ENCODE measurements around the gene MUC20.

Gene MUC20

GRCh38 chr3:195763076-195763830 lies 42.5 kb downstream of the MUC20 start:
- in situ Hi-C loops (cut with MboI; ENCODE audit: low pct_unique_long_range_greater_than_20kb, low sequenced_read_pairs, unreplicated experiment): no loop called here

GRCh38 chr3:195763843-195764825 lies 43.4 kb downstream of the MUC20 start:
- no peak for DNase-seq (ENCODE audit: low spot score)
- TF ChIP-seq CTCF (IDR thresholded peaks at IDR 0.05; ENCODE audit: extremely low read depth, insufficient read depth, missing control alignments): no peak
- in situ Hi-C loops (cut with MboI; ENCODE audit: low pct_unique_long_range_greater_than_20kb, low sequenced_read_pairs, unreplicated experiment): no loop called here

More at GRCh38 chr3:195763076-195763830, 42.5 kb downstream of the MUC20 start:
- no peak for DNase-seq (ENCODE audit: low spot score)
- no peak for TF ChIP-seq CTCF (IDR thresholded peaks at IDR 0.05; ENCODE audit: extremely low read depth, insufficient read depth, missing control alignments)

- in situ Hi-C loops (cut with MboI; ENCODE audit: low pct_unique_long_range_greater_than_20kb, low sequenced_read_pairs, unreplicated experiment): no loop called here
- no peak for DNase-seq (ENCODE audit: low spot score)
Observed at GRCh38 chr3:195764961-195765706, 44.4 kb downstream of the MUC20 start.

GRCh38 chr3:195766671-195767070 lies 45.9 kb downstream of the MUC20 start:
- no peak for TF ChIP-seq CTCF (IDR thresholded peaks at IDR 0.05; ENCODE audit: extremely low read depth, insufficient read depth, missing control alignments)
- DNase-seq (ENCODE audit: low spot score): no peak
- in situ Hi-C loops (cut with MboI; ENCODE audit: low pct_unique_long_range_greater_than_20kb, low sequenced_read_pairs, unreplicated experiment): no loop called here

More at GRCh38 chr3:195764961-195765706, 44.4 kb downstream of the MUC20 start:
- no peak for TF ChIP-seq CTCF (IDR thresholded peaks at IDR 0.05; ENCODE audit: extremely low read depth, insufficient read depth, missing control alignments)

- in situ Hi-C loops (cut with MboI; ENCODE audit: low pct_unique_long_range_greater_than_20kb, low sequenced_read_pairs, unreplicated experiment): no loop called here
- TF ChIP-seq CTCF (IDR thresholded peaks at IDR 0.05; ENCODE audit: extremely low read depth, insufficient read depth, missing control alignments): no peak
- no peak for DNase-seq (ENCODE audit: low spot score)
Observed at GRCh38 chr3:195767792-195768191, 47.0 kb downstream of the MUC20 start.

GRCh38 chr3:195768414-195768813 lies 47.6 kb downstream of the MUC20 start:
- DNase-seq (ENCODE audit: low spot score): no peak
- no peak for TF ChIP-seq CTCF (IDR thresholded peaks at IDR 0.05; ENCODE audit: extremely low read depth, insufficient read depth, missing control alignments)
- in situ Hi-C loops (cut with MboI; ENCODE audit: low pct_unique_long_range_greater_than_20kb, low sequenced_read_pairs, unreplicated experiment): no loop called here

All from GM13977 (cell line).